GM12892 (cell line): ENCODE data around the gene PREP.

Experiments
- POLR2A ChIP-seq: IDR thresholded peaks from 2 replicates; pipeline ENCODE4 v1.6.1; 2011; ENCODE audit warnings: low read depth, low read length, control low read depth
- POLR2AphosphoS5 ChIP-seq: IDR thresholded peaks from 2 replicates; pipeline ENCODE4 v1.6.1; 2011; ENCODE audit warnings: low read depth, low read length, control low read depth

DNA sequence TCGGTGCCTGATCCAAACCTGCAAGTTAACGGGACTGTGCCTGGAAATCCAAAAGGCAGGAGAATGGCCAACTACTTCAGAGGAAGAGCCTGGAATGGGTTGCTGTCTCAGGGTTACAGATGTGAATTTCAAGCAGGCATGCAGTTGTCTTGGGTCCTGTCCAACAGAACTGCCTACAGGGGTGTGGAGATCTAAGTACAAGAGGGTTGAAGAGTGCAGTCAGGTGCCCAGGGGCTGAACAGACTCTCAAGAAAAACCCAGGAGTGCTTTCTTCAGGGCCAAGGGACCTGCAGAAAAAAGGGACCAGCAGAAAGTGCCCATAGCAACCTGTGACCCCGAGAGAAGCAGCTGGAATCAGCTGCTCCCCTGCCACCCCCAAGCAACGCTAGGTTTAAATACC, 71.0 kb downstream of the PREP start:
- TF ChIP-seq POLR2A (no peak), POLR2AphosphoS5 (no peak)
